RWPE2 (cell line): ENCODE measurements around the gene DPF3.

Source experiments
- ATAC-seq: fragments of 200-7000 bp; cut with Tn5 transposase; 3 replicates; pipeline ENCODE4 v1.9.1; 2021; ENCODE audit warnings: low read depth
- DNase-seq: peaks from one replicate; pipeline ENCODE4 v3.0.0-alpha.2; 2020; ENCODE audit warnings: low spot score
- H3K27ac ChIP-seq: fragments of 450-650 bp; 2 replicates; pipeline ENCODE4 v1.5.1; 2017; ENCODE audit warnings: mild to moderate bottlenecking; ENCODE audit not compliant: poor library complexity, severe bottlenecking
- H3K27me3 ChIP-seq: fragments of 250-450 bp; sonication (Bioruptor Pico); 2 replicates; pipeline ENCODE4 v1.5.1; 2021; ENCODE audit warnings: mild to moderate bottlenecking, moderate library complexity; ENCODE audit not compliant: insufficient read depth, poor library complexity, severe bottlenecking
- H3K36me3 ChIP-seq: fragments of 250-450 bp; sonication (Bioruptor Pico); 2 replicates; pipeline ENCODE4 v1.5.1; 2020; ENCODE audit warnings: low read depth, mild to moderate bottlenecking, moderate library complexity
- H3K4me1 ChIP-seq: fragments of 250-450 bp; sonication (Bioruptor Pico); 2 replicates; pipeline ENCODE4 v1.5.1; 2021; ENCODE audit warnings: mild to moderate bottlenecking, moderate library complexity; ENCODE audit not compliant: insufficient read depth, poor library complexity, severe bottlenecking
- H3K4me3 ChIP-seq: fragments of 250-450 bp; sonication (Bioruptor Pico); 2 replicates; pipeline ENCODE4 v1.5.1; 2021; ENCODE audit warnings: mild to moderate bottlenecking, moderate library complexity; ENCODE audit not compliant: severe bottlenecking
- H3K9me3 ChIP-seq: fragments of 250-450 bp; sonication (Bioruptor Pico); 2 replicates; pipeline ENCODE4 v1.5.1; 2021; ENCODE audit warnings: mild to moderate bottlenecking, moderate library complexity; ENCODE audit not compliant: severe bottlenecking
- CTCF ChIP-seq: fragments of 450-650 bp; IDR thresholded peaks from one replicate; pipeline ENCODE4 v1.5.1; 2017; ENCODE audit warnings: mild to moderate bottlenecking, moderate library complexity; ENCODE audit not compliant: poor library complexity, severe bottlenecking

Gene DPF3

GRCh38 chr14:72737560-72737943, 156.3 kb downstream of the DPF3 start:
- TF ChIP-seq CTCF: no peak
- DNase-seq (no peak), ATAC-seq (no peak)
- H3K9me3 ChIP-seq: no peaks in the 10 kb centered on the region
- no peaks in the 10 kb centered on the region for H3K36me3 ChIP-seq
- no peak overlapping the region for H3K27ac ChIP-seq
- H3K4me1 ChIP-seq: no peaks in the 10 kb centered on the region
- H3K27me3 ChIP-seq: peaks cover 7% of the 10 kb centered on the region
- H3K4me3 ChIP-seq: no peak overlapping the region

DNA sequence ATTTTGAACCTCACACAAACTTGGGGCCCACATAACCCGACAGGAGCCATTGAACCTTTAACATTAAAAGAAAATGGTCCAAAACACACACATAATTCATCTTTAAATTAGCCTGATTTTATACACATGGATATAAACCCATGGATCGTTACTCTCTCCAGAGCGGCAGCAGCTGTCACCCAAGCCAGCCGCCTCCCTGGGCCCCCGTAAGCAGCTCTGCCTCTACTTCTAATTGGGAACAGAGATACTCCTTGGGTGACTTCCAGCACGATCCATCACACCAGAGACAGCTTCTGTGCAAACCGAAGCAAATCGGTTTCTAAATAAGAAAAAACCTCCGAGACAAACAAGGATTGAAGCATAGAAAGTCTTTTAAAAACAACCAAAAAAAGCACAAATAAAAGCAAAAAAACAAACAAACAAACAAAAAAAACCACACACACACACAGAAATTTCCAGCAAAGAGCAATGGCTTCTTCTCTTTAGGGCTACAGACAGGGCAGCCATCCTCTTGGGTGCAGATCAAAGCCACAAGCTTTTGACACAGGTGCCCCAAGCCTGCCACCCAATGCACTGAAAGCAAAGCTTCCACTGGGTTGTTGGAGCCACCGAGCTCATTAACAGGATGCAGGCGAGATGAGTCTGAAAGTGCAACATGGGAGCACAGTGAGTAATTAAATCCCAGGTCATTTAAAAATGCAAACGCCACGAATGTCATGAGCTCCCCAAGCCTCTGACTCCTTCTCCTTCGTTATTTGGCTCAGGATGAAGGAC, 156.9 kb downstream of the DPF3 start:
- Histone ChIP-seq H3K9me3 (no peaks in the 10 kb centered on the region), H3K4me3 (no peak overlapping the region), H3K4me1 (no peaks in the 10 kb centered on the region), H3K27me3 (peaks cover 7% of the 10 kb centered on the region), H3K36me3 (no peaks in the 10 kb centered on the region), H3K27ac (no peak overlapping the region)
- no peak for DNase-seq
- ATAC-seq: no peak
- peak; percentile 4 for TF ChIP-seq CTCF

DNA sequence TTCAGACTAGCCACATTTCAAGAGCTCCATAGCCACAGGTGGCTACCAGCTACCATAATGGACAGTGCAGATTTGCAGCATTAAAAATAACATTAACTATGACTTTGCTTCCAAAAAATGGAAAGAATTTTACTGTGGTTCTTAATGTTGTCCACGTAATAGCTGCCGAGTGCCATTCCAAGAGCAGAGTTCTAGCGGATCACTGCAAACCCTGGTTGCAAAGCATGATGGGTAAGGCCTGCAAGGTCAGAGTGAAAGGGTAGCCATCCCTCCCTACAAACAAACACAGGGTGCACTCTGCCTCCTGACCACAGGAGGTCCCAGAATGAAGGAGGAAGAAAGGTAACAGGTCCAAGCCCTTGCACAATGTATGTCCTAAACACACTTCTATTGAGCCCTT, 157.6 kb downstream of the DPF3 start:
- H3K4me3 ChIP-seq: no peak overlapping the region
- H3K27me3 ChIP-seq: peaks cover 7% of the 10 kb centered on the region
- TF ChIP-seq CTCF: no peak
- H3K4me1 ChIP-seq: no peaks in the 10 kb centered on the region
- H3K36me3 ChIP-seq: no peaks in the 10 kb centered on the region
- no peak overlapping the region for H3K27ac ChIP-seq
- no peaks in the 10 kb centered on the region for H3K9me3 ChIP-seq
- ATAC-seq (peak; percentile 54; the same call in 2 of the 3 replicates), DNase-seq (no peak)

DNA sequence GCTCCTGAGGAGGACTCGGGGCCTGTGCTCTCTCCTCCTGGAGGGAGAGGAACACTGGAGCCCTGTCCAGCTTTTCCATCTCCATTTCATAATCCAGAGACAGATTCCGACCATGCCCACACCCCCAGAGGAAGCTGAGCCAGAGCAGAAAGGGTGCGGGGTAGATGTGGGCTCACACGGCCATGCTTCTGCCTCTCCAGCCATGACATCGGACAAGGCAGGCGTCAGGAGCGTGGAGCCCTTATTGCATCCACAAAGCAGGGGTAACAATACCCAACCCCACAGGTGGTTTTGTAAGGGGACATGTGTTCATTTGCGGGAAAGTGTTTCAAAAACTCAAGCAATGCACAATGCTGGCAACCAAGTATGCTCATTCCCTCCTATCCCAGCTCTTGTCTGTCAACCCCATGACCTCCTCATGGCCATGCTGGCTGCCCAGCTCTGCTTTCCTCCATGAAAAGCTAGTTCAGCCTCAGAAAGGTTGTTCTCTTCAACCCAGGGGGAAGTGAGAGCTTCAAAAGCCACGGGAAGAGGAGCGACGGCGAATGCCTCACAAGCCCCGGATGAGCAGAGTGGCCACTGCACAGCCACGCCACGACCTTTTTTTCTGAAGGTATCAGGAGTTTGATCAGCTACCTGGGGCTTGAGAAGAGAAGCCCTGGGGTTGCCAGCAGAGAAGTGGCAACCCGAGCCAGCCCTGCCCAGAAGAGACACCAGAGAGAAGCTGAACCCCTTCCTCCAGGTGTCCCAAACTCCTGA, 161.7 kb downstream of the DPF3 start:
- H3K4me1 ChIP-seq: no peaks in the 10 kb centered on the region
- H3K27ac ChIP-seq: no peak overlapping the region
- no peak for TF ChIP-seq CTCF
- H3K4me3 ChIP-seq: no peak overlapping the region
- H3K9me3 ChIP-seq: no peaks in the 10 kb centered on the region
- ATAC-seq: no peak
- peaks cover 7% of the 10 kb centered on the region for H3K27me3 ChIP-seq
- DNase-seq: no peak
- no peaks in the 10 kb centered on the region for H3K36me3 ChIP-seq
